ENCODE measurements around the gene IGFBP2. TPM values are rescaled to one million over a fixed set of nuclear protein-coding genes. Genes with fewer than 3 reads are reported as not detected.

Gene IGFBP2
- total and polyA plus RNA-seq, 2 donors (not counting 1 experiment from before 2014, with no cell fraction given): not detected

DNA sequence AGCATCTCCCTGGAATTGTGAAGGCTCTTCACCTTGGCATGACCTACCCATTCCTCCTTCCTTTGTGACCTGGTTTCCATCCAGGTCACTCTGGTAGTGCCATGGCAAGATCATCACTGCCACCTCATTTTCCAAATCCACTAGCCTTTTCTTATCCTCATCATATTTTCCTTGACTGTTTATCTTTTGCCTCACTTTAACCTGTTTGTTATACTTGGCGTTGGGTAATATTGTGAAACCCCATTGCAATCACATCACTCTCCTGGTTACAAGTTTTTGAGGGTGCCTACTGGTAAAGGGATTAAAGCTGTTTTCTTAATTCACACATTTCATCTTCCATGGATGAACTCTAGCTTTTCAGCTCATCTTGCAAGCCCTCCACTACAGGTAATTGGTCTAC is 39.1 kb upstream of the IGFBP2 start:
- no peak overlapping the region for H3K4me2 ChIP-seq (replicated peaks; ENCODE audit: low read depth, low read length, poor library complexity, severe bottlenecking)
- CTCF ChIA-PET: no interaction called here

More for the DNA sequence above, 39.1 kb upstream of the IGFBP2 start:
- H3K4me3 Mint-ChIP-seq: no peak overlapping the region
- WGBS (ENCODE audit: insufficient coverage): no CpG with 5 or more reads among the region's 1 CpG
- TF ChIP-seq CTCF (IDR thresholded peaks at IDR 0.05) (no peak), EZH2 (IDR thresholded peaks at IDR 0.05; ENCODE audit: borderline replicate concordance, insufficient read depth, low read depth, low read length, poor library complexity, severe bottlenecking) (no peak)
- Histone ChIP-seq H2AFZ (ENCODE audit: insufficient read depth, low read depth, low read length, poor library complexity, severe bottlenecking) (no peak overlapping the region), H3K27me3 (replicated peaks in 1 of 4; ENCODE audit: control extremely low read depth in 1 of 4, control insufficient read depth in 3 of 4, insufficient read depth in 4 of 4, low read length in 3 of 4) (peaks cover 0 to 3% (median 0%) of the 10 kb centered on the region in 4 experiments), H3K9ac (ENCODE audit: low read length) (no peak overlapping the region), H4K20me1 (ENCODE audit: control insufficient read depth, insufficient read depth, low read length, poor library complexity, severe bottlenecking) (no peaks in the 10 kb centered on the region), H3K79me2 (ENCODE audit: control insufficient read depth, insufficient read depth, low read length) (no peaks in the 10 kb centered on the region), H3K36me3 (replicated peaks in 1 of 2; ENCODE audit: control extremely low read depth in 1 of 2, control insufficient read depth in 1 of 2, extremely low read depth in 1 of 2, insufficient read depth in 2 of 2, low read length in 1 of 2) (no peaks in the 10 kb centered on the region), H3K27ac (ENCODE audit: low read length in 2 of 2) (no peak overlapping the region), H3K9me3 (ENCODE audit: control extremely low read depth in 1 of 3, control insufficient read depth in 2 of 3, insufficient read depth in 1 of 3, low read length in 2 of 3) (no peaks in the 10 kb centered on the region), H3K4me1 (ENCODE audit: control insufficient read depth in 2 of 2, insufficient read depth in 2 of 2, low read length in 2 of 2) (no peaks in the 10 kb centered on the region), H3K4me3 (ENCODE audit: control extremely low read depth in 1 of 5, extremely low read depth in 1 of 5, insufficient read depth in 1 of 5, low read depth in 2 of 5, low read length in 4 of 5) (no peak overlapping the region)
- ATAC-seq (ENCODE audit: low read depth) (no peak), DNase-seq (no peak)
- intact Hi-C loops (cut with micrococcal nuclease): no loop called here
- H3K27ac Mint-ChIP-seq: no peak overlapping the region
- no peaks in the 10 kb centered on the region for H3K9me3 Mint-ChIP-seq (ENCODE audit: insufficient read depth)
- POLR2A ChIA-PET: no interaction called here
- no peaks in the 10 kb centered on the region for H3K4me1 Mint-ChIP-seq
- H3K27me3 Mint-ChIP-seq: peaks cover 31% of the 10 kb centered on the region
